Hematopoietic multipotent progenitor cell treated with erythropoietin and hydrocortisone succinate and interleukin-3 and kit ligand, for 17 days (in vitro differentiated cells): Measurements from ENCODE around the gene ABR.
A peak's percentile ranks its signal among the peaks of the same experiment; 100 is the strongest.

ENCODE experiments used
- DNase-seq: peaks from one replicate; pipeline ENCODE4 v3.0.0-alpha.2; 2015; ENCODE audit warnings: low spot score

ABR gene

DNA sequence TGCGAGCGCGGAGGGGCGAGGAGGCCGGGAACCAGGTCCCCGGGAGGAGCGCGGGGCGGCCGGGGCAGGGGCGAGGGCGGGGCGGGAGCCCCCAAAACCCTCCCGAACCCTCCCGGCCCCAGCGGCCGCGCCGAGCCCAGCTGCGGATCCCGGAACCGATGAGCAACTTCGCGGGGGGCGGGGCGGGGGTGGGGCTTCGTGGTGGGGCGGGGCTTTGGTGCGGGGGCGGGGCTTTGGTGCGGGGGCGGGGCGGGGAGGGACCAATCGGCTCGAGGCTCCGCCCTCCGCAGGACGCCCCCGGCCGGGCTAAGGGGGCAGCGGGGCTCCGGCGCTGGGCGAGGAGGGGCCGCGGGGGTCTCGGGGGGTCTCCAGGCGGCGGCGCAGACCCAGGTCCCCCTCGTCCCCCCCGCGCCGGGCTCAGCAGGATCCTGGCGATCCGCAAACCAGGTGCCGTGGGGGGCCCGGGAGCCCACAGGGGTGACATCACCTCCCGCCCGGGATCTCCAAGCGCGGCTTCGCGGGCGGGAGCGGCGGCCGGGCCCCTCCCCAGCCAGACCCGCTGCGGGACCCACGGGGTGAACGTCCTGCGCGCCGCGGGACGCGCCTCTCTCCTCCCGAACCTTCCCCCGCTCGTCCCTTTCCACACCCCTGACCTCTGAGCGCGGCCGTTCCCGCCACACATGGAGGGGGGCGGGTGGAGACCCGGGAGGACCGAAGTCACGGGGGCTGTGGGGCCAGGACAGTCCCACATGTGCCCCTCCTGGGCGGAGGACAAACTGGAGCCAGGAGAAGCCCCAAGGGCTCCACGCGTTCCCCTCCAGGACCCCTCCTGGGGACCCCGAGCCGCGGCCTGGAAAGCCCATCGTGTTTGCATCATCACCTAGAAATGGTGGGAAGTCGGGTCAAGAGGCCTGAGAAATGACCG is at the start of gene ABR:
ABR (minus strand) TSS at position 164 of the 925 bp plus-strand sequence. CDS start 254 bp downstream, outside the sequence.
- no peak for DNase-seq

DNA sequence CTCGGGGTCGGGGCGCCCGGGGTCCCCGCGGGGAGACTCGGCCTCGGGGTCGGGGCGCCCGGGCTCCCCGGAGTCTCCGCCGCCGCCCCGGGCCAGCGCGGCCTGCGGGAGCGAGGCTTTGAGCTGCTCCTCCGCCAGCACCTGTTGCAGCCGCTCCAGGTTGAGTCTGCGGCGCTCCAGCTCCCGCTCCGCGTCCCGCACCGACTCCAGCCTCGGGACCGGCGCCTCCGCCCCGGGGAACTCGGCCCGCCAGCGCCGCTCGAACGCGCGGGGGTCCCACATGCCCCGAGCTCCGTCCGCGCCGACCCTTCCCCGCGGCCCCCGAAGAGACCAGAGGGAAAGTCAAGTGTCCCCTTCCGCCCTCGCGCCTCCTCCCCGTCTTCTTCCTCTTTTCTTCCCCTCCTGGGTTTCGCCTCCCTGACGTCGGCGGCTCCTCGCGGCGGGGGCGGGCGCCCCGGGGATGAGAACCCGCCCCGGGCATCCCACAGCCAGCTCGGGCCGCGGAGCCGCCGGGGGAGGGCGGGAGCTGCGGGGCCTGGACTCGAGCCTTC is 49.6 kb upstream of the ABR start:
- DNase-seq: no peak

DNA sequence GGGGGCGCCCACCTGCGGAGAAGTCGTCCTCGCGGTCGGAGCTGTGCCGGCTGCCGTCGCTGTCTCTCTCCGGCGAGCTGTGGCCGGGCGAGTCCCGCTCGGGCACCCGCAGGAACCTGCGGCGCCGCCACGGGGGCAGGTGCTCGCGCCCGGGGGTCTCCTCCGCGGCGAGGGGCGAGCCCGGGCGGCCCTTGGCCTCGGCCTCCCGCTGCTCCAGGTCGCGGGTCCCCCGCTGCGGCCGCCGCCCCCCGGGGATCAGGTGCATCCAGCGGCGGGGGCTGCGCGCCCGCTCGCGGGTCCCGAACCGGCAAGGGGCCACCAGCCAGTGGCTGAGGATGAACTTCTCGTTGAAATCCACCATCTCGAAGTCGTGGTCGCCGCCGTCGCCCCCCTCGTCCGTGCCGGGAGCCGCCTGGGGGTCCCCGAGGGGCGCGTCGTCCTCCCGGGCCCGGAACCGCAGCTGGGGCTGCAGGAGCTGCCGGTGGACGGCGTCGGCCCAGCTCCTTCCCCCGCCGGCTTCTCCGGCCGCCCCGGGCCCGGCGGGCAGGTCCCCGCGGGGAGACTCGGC is 49.1 kb upstream of the ABR start:
- no peak for DNase-seq

DNA sequence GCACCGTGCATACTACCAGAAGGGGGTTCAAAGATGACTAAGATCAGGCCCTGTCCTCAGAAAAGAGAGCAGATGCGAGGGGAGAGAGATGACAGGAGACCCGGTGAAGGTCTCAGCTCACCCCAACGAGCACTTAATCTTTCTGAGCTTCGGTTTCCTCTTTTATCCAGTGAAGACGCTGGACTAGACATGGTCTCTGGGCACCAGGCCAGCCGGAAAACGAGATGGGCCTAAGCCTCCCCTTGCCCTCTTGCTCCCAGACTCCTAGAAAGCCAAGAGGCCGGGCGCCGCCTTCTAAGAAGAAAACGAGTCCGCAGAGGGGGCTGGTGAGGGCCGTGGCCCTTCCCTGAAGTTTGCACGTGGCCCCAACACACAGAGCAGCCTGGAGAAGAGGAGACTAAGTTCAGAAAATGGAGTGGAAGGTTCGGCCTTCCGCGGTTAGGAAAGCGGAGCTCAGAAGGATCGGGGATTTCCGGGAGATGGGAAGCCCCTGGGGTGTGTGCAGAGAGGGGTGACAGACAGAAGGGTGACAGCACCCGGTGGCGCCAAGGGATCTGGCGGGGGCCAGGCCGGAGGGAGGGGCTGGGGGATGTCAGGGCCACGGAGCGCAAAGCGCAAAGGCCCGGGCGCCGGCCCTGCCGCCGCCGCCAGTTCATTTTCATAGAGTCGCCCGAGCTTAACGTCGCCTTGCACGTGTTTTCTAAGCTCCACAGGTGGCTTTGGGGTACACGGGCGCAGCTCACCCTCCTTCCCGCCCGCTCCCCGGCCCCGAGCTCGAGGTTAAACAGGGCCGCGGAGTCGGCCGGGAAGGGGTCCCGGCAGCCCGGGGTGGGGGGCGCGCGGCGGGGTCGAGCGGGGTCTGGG is 48.4 kb upstream of the ABR start:
- DNase-seq: no peak

DNA sequence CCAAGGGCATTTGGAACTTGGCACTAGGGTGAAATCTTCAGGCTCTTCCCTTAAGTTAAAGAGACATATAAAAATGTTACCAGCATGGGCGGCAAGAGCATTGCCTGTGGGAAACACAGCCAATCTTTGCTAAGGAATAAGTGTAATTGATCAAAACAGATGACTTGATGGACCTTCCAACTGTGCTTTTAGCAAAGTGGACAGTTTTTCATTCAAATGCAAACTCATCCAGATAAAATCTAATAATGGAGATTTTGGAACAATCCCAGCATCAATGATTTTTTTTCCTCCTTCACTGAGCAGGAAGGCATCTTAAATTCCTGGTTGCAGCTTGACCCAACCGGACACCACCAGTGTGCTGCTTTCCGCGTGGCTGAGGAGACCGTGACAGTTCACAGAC is 47.6 kb upstream of the ABR start:
- DNase-seq: no peak

DNA sequence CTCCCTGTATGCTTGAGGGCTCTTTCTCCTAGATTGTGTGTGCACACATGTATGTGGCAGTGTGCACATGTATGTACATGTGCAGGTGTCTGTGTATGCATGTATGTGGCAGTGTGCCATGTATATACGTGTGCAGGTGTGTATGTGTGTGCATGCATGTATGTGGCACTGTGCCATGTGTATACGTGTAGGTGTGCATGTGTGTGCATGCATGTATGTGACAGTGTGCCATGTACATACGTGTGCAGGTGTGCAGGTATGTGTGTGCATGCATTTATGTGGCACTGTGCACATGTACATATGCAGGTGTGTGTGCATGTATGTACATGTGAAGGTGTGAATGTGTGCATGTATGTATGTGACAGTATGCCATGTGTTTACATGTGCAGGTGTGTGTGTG is 46.5 kb upstream of the ABR start:
- DNase-seq: no peak

DNA sequence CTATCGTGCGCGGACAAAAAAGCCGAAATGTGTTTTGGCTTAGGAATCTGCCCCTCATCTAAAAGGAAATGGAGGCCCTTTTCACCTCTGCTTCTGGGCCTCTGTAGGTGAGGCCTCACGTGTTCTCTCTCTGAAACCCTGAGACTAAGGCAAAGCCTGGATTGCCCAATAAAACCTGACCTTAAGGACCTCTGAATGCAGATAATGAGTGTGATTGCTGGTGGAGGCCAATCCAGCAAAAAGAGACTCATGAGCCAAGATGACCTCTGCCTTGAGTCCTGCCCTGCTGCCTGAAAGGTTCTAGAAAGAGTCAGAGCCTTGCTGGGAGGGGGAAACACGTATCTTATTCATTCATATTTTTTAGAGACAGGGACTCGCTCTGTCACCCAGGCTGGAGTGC is 44.5 kb upstream of the ABR start:
- no peak for DNase-seq

DNA sequence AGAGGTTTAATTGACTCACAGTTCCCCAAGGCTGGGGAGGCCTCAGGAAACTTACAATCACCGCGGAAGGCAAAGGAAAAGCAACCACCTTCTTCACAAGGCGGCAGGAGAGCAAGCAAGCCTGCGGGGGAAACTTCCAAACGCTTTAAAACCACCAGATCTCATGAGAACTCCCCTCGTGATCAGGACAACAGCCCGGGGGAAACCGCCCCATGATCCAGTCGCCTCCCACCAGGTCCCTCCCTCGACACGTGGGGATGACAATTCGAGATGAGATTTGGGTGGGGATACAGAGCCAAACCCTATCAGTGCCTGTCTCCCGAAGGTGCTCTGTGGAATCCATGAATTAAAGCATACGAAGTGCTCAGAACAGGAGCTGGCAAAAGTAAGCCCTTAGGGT is 43.9 kb upstream of the ABR start:
- no peak for DNase-seq

DNA sequence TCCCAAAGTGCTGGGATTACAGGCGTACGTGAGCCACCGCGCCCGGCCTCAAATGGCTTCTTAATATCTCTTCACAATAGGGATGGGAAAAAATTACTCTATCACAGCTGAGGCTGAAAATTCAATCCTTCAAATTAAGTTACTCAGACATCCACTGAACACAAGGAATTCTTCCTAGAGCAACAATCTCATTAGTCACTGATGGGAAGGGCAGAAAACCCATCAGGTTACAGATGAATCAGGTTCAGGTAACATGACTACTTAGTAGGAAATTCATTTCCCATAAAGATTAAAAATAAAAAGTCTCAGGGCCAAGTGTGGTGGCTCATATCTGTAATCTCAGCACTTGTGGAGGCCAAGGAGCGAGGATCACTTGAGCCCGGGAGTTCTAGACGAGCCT is 42.5 kb upstream of the ABR start:
- DNase-seq: no peak

DNA sequence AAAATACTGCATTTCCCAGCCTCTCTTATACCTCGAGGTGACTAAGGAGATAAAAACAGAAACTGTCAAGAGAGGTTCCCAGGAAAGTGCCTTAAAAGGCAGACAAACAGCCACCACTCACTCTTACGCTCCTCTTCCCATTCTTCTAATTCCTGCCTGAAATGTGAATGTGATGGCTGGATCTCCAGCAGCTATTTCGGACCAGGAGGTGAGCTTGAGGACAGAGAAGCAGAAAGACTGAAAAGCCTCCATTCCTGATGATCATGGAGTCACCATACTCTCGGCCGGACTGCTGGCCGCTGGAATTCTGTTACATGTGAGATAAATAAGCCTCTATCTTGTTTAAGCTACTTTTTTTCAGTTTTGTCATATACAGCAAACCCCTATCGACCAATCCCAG is 41.4 kb upstream of the ABR start:
- no peak for DNase-seq

DNA sequence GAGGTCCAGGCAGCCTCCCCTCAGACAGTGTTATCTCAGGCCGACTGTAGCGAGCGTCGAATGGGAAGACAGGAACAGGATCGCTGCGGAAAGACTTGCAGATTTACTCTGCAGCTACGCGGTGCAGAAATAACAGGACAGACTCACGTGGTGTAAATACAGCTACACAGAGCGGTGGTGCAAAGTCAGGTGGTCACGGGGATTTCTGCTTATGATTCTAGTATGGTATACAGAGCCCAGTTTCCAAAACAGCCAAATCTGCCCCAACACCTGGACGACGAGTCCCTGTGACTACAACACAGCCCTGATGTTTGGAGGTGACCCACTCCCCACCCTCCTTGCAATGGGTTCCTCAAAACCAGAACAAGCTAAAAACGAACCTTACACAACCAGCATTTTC is 40.6 kb upstream of the ABR start:
- DNase-seq: no peak

DNA sequence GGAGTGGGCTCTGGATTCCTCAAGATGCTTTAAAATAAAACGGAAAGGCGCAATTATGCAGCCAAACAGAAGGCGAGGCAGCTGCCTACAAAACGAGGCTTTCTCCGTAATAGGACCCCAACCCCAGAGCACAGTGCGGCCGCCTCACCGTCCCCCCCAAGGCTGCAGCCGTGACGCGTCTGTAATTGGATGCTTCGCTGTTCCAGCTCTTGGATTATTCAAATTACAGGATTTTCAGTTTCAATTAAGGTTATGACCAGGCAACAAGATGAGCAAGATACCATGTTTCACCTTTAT is 37.3 kb upstream of the ABR start:
- no peak for DNase-seq

DNA sequence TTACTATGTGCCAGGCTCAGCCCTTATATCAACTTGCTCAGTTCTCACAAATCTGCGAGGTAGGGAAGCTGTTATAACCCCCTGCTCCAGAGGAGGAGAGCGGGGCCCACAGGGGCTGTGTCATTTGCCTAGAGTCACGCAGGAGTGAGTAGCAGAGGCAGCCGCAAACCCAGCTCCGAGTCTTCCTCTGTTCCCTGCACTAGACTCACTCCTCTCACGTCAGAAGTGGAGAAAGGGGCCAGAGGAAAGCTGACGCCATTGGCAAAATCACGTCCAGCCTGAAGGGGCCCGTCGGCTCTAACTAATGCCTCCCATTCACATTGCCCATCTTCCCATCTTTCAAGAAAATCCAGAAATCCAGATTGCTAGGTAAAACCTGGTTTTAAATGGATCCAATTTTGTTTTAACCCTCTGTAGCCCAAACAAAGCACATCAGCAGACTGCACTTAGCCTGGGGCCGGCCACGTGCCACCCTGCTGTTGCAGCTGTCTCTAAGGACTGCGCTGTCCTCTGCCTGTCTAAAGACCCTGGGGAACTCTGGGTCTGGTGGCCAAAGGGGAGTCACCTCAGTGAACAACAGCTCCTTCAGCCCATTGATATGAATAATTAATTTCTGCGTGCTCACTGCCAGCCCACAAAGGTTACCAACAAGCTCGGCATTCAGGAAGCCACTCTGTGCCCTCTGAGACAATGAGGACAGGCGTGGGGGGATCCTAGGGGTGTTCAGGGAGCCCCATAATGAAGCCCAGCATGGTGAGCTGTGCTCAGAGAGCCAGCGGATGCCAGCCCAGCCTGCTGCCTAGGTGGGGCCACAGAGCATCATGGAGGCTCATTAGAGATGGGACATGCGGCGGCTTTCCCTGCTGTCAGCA is 36.7 kb upstream of the ABR start:
- DNase-seq: no peak

DNA sequence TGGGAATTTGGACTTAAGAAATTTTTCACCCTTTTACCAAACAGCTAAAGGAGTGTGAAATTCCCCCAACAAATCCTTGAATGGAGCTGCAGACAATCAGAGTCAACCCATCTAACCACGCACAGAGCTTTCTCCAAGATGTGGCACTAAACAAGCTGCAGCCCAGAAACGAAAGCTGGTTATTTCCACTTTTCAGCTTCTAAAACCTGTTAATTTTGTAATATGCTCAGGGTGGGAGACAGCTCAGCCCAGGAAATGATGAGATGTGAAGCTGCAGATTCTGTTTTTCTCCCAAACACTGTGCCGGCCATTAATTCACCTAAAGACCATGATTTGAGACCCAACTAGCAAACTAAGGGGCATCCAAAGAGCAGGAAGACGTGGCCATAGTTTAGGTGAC is 33.2 kb upstream of the ABR start:
- DNase-seq: no peak

DNA sequence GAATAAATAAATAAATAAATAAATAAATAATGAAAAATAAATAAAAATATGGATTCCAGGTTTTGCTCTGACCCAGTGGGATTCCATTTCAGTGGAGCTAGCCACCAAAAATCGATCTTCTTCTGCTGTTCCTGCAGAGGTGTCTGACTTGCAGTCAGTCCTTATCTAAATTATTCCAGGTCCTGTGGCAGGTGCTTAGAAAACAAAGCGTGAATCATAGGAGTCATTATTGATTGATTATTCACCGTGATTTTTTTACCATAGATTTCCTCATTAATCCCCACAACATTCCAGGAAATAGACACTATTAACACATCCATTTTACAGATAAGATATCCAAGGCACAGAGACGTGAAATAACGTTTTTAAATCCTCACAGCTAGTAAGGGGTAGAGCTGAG is 31.5 kb upstream of the ABR start:
- DNase-seq: no peak

DNA sequence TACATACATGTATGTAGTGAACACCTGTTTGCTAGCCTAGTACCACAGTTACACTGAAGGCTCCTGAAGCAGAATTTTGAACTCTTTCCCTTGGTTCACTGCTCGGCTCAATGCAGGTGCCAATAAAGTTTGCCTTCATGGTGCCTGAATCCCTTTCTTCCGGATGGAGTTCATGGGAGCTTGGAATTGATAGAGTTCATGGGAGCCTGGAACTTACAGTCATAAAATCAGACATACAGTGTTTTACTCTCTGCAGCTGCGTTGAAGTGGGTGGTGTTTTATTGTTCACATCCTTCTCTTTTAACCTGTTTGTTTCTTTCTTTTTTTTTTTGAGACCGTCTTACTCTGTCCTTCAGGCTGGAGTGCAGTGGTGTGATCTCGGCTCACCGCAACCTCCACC is 29.2 kb upstream of the ABR start:
- no peak for DNase-seq

DNA sequence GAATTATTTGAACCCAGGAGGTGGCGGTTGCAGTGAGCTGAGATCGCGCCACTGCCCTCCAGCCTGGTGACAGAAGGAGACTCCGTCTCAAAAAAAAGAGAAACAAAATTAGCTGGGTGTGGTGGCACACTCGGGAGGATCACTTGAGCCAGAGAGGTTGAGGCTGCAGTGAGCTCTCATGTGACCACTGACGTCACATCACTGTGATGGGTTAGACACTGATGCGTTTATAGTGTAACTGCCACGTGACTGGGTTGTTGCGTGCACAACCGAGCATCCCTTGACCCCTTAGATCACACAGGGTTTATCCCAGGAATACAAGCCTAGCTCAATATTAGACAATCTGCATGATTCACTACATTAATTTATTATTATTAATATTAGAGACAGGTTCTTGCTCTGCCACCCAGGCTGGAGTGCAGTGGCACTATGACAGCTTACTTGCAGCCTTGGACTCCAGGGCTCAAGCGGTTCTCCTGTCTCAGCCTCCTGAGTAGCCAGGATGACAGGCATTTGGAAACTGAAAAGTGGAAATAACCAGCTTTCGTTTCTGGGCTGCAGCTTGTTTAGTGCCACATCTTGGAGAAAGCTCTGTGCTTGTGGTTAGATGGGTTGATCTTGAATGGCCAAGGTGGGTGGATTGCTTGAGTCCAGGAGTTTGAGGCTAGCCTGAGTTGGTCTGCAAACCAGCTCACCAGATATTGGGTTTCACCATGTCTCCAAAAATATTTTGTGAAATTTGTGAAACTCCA is 26.4 kb upstream of the ABR start:
- DNase-seq: no peak

DNA sequence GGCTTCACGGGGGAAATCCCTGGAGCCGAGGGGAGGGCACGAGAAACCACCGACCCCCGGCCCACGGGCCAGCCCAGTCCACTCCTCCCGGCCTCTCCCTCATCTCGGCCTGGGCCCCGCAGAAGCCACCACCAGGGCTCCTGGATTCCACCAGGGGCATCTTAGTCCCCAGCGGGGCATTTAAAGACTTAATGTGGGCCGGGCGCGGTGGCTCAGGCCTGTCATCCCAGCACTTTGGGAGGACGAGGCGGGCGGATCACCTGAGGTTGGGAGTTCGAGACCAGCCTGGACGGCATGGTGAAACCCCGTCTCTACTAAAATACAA is 24.1 kb upstream of the ABR start:
- DNase-seq: no peak

DNA sequence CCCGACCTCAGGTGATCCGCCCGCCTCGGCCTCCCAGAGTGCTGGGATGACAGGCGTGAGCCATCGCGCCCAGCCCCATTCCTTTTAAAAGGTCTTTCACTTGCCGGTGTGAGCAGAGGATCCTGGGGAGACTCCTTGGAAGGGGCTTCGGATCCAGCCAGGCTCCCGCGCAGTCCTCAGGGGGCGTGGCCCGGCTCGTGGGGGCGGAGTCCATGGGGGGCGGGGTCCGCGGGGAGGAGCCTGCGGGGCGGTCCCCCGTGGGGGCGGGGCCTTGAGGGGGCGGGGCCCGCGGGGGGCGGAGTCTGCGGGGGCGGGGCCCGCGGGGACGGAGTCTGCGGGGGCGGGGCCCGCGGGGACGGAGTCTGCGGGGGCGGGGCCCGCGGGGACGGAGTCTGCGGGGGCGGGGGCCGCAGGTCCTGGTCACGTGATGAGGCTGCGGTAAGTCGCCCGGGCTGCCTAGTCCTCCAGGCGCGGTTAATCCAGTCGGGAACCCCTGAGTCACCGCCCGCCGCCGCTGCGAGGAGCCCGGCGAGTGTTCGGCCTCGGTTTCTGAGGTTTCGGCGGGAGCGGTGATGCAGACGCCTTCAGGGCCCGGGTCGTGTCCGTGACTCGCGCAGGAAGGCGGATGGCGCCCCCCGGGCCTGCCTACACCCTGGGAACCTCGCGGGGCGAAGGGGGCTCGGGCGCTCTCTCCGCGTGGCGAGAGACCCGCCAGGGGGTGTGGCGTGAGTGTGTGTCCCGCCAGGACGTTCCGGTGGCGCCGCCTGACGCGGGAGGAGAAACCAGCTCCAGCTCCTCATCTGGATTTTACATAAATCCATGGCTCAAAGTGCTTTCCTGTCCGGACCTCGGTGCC is 23.6 kb upstream of the ABR start:
- DNase-seq: peak; percentile 44

DNA sequence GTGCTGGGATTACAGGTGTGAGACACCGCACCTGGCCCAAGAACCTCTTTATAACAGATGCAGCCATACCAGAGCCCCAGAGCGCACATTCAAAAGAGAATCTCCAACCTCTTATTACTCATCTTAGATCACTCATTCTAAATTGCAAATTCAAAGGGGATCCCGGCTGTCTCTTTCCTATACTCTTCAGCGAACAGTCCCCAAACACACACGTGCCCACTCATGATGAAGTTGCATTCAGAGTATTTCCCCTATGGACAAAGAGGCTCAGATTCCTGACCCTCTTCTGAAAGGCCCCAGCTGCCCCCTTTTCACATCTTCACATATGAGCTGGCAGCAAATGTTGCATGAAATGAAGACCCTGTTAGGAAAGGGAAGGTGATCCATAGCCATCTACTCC is 22.5 kb upstream of the ABR start:
- no peak for DNase-seq
